Peyer's patch (tissue), 4 donors: ENCODE results near the gene EML1. TPM values are rescaled to one million over a fixed set of nuclear protein-coding genes. Genes with fewer than 3 reads are reported as not detected.
"Not testable (repeated sequence)": the region's sequence is repeated elsewhere in the genome, so short reads cannot be mapped to it uniquely, and the experiment has no call there.

Source experiments
- DNase-seq, 3 donors: peaks; one replicate each; pipeline ENCODE4 v3.0.0-alpha.2; 2017 to 2019
- H3K27ac ChIP-seq, 4 donors: fragments of 200-600 bp; sonication (generic); one replicate each; pipeline ENCODE4 v1.5.1; 2016 to 2019
- H3K27me3 ChIP-seq, 2 donors: fragments of 200-600 bp; sonication (generic); one replicate each; pipeline ENCODE4 v1.5.1; 2019
- H3K36me3 ChIP-seq, 3 donors: fragments of 200-600 bp; sonication (generic); one replicate each; pipeline ENCODE4 v1.5.1; 2016 to 2019
- H3K4me1 ChIP-seq, 4 donors: fragments of 200-600 bp; sonication (generic); one replicate each; pipeline ENCODE4 v1.5.1; 2016 to 2019
- H3K4me3 ChIP-seq, 4 donors: fragments of 200-600 bp; sonication (generic); 1 replicate in 3 of 4; 2 replicates in 1 of 4; pipeline ENCODE4 v1.5.1; 2016 to 2019; ENCODE audit warnings: mild to moderate bottlenecking in 1 of 4
- H3K9me3 ChIP-seq, 4 donors: fragments of 200-600 bp; sonication (generic); one replicate each; pipeline ENCODE4 v1.5.1; 2016 to 2019; ENCODE audit warnings: mild to moderate bottlenecking in 1 of 4
- POLR2A ChIP-seq, 2 donors: fragments of 450-650 bp; IDR thresholded peaks; one replicate each; pipeline ENCODE4 v1.5.1; 2017; ENCODE audit warnings: antibody characterized with exemption in 2 of 2, mild to moderate bottlenecking in 2 of 2, moderate library complexity in 2 of 2
- total RNA-seq, 4 donors: library from RNA; depleted of rRNA; stranded (reverse); fragments of >200 nt; gene quantifications; one replicate each; pipeline ENCODE4 v1.1.0, GENCODE V29; 2016
- TF ChIP-seq, protein P1 (sequence below), 6 experiments: fragments of 450-650 bp in 4 of 6; fragments of 200-600 bp in 2 of 6; sonication (generic) in 1 of 6; IDR thresholded peaks; one replicate each; pipeline ENCODE4 v1.5.1; 2017 to 2019; ENCODE audit warnings: antibody characterized with exemption in 6 of 6, mild to moderate bottlenecking in 3 of 6, moderate library complexity in 1 of 6

Gene EML1
- total RNA-seq, 4 donors from 2014 or later, result 12.3 to 32.2 (median 18.9) TPM

DNA sequence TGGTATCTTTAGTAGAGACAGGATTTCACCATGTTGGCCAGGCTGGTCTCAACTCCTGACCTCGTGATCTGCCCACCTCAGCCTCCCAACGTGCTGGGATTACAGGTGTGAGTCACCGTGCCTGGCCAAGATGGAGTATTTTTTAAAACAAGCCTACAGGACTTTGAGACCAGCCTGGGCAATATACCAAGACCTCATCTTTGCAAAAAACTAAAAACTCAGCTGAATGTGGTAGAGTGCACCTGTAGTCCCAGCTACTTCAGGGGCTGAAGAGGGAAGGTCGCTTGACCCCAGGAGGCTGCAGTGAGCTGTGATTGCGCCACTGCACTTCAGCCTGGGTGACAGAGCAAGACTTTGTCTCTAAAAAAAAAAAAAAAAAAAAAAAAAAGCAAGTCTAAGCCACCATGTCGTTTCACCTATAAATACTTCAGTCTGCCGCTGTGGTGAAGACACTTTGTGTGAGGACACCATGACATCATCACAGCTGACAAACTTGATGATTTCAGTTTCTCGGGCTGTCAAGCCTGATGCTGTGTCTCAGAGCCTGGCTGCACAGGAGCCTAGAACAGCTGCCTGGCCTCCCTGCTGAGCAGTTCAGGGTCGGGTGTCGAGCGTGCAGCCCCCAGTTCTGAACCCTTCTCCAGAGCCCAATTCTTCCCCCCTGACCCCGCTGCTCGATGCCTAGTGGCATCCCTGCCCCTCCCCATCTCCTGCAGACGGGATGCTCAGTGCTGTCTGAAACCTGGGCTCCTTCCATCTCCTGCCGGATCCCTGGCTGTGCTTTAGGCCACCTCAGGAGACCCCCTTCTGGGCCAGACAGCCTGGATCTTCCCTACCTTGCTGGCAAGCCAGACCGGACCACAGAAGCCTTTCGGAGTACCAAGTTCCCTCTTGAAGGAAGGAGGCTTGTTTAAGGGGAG lies 152.8 kb downstream of the EML1 start:
- H3K4me3 ChIP-seq, result no peak overlapping the region
- no peak overlapping the region for H3K27ac ChIP-seq

DNA sequence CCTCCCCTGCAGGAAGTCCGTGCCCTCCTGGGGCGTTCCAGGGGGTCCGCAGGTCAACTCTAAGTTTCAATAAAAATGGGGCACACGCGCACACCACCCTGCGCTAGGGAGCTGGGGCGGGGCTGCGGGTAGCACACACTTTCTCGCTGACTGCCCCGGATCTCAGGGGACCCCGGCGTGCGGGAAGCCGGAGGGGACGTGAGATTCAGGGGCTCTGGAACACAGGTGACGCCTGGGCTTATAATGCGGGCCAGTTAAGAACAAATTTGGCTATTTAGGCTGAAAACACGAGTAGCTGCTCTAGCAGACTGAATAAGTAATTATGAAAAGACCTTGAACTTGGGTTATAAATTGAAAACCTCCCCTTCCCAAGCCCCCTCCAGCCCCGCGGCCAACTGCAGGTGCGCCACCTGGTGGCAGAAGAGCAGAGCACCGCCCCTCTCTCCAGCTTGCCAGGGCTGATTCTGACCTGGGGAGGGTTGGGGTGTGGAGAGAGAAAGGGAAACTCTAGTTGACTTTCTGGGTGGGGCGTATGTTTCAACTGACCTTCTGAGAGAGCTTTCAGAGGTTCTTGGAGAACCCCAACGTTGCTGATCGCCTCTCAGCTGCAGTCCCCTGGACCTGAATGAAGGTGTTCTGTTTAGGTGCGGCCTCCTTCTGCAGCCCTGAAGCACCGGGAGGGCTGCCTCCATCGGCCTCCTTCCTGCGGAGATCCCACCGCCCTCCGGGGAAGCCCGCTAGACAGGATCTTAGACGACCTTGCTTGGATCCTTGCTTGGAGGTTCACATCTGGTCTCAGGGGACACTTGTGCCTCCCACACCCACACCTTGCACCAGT lies 153.7 kb downstream of the EML1 start:
- Histone ChIP-seq H3K36me3 (no peaks in the 10 kb centered on the region), H3K27ac (no peak overlapping the region), H3K27me3 (no peaks in the 10 kb centered on the region), H3K9me3 (no peaks in the 10 kb centered on the region), H3K4me3 (no peak overlapping the region), H3K4me1 (peaks cover 0 to 10% (median 0%) of the 10 kb centered on the region in 4 donors)
- TF ChIP-seq, protein P1, sequence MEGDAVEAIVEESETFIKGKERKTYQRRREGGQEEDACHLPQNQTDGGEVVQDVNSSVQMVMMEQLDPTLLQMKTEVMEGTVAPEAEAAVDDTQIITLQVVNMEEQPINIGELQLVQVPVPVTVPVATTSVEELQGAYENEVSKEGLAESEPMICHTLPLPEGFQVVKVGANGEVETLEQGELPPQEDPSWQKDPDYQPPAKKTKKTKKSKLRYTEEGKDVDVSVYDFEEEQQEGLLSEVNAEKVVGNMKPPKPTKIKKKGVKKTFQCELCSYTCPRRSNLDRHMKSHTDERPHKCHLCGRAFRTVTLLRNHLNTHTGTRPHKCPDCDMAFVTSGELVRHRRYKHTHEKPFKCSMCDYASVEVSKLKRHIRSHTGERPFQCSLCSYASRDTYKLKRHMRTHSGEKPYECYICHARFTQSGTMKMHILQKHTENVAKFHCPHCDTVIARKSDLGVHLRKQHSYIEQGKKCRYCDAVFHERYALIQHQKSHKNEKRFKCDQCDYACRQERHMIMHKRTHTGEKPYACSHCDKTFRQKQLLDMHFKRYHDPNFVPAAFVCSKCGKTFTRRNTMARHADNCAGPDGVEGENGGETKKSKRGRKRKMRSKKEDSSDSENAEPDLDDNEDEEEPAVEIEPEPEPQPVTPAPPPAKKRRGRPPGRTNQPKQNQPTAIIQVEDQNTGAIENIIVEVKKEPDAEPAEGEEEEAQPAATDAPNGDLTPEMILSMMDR (IDR thresholded peaks at IDR 0.05), result peak in 5 of 6 experiments; percentile 68 to 85 (median 73)
- TF ChIP-seq POLR2A (IDR thresholded peaks at IDR 0.05), result no peak
- DNase-seq, result peak; percentile 22 to 66 (median 60)

More for the DNA sequence above, 152.8 kb downstream of the EML1 start:
- DNase-seq, result no peak
- TF ChIP-seq POLR2A (IDR thresholded peaks at IDR 0.05), result no peak
- TF ChIP-seq, protein P1 (IDR thresholded peaks at IDR 0.05), result no peak
- H3K4me1 ChIP-seq, result peaks cover 0 to 10% (median 0%) of the 10 kb centered on the region in 4 donors
- no peaks in the 10 kb centered on the region for H3K9me3 ChIP-seq
- no peaks in the 10 kb centered on the region for H3K36me3 ChIP-seq
- no peaks in the 10 kb centered on the region for H3K27me3 ChIP-seq

DNA sequence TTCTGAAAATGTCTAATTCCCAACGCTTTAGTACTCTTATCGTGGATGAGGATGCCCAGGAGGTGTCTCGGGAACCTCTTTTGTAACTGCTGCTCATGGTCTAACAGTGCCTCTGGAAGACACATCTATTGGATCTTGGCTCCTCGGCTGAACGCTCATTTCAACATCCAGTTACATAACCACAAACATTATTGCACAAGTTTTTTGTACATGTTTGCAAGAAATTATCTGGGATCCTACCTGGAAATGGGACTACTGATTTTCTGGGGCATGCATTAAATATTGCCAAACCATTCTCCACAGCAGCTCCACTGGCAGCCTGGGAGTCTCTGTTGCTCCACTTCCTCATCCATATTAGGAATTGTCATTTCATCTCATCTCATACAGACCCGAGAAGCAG lies 154.5 kb downstream of the EML1 start:
- TF ChIP-seq, protein P1 (IDR thresholded peaks at IDR 0.05), result no peak
- no peak for TF ChIP-seq POLR2A (IDR thresholded peaks at IDR 0.05)
- no peak overlapping the region for H3K4me3 ChIP-seq
- DNase-seq, result no peak
- H3K9me3 ChIP-seq, result no peaks in the 10 kb centered on the region
- H3K27me3 ChIP-seq, result no peaks in the 10 kb centered on the region
- no peak overlapping the region for H3K27ac ChIP-seq
- H3K4me1 ChIP-seq, result peaks cover 0 to 10% (median 0%) of the 10 kb centered on the region in 4 donors
- no peaks in the 10 kb centered on the region for H3K36me3 ChIP-seq

DNA sequence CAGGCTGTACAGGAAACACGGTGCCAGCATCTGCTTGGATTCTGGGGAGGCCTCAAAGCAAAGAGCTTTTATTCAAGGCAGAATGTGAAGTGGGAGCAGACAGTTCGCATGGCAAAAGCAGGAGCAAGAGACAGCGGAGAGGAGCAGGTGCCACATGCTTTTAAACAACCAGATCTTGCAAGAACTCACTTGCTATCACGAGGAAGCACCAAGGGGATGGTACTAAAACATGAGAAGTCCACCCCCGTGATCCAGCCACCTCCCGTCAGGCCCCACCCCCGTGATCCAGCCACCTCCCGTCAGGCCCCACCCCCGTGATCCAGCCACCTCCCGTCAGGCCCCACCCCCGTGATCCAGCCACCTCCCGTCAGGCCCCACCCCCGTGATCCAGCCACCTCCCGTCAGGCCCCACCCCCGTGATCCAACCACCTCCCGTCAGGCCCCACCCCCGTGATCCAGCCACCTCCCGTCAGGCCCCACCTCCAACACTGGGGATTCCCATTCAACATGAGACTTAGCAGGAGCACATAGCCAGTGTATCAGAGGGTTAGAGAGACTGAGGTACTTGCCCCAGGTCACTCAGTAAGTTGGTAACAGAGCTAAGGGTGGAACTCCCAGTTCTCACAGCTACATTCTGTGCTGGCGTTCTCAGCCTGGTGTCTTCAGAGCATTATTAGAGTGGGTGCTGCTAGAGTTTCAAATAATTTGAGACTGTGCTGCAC lies 156.0 kb downstream of the EML1 start:
- not testable (repeated sequence) for H3K4me3 ChIP-seq, H3K9me3 ChIP-seq, H3K27ac ChIP-seq, H3K36me3 ChIP-seq, H3K4me1 ChIP-seq, H3K27me3 ChIP-seq, DNase-seq

DNA sequence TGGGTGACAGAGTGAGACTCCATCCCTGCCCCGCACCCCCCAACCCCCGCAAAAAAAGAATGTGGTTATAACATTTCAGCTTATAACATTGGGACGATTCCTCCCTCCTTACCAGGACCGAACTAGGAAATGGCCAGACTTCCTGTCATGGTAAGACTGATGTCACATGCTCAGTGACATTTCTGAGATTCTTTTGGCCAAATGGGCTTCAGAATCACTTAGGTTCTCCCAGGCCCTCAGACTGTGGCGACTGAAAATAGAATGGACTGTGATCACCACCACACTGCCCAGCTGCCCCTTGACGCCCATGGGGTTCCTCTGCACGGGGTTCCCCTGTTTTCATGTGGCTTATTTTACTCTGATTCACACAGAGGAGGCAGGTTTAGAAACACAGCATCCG lies 157.0 kb downstream of the EML1 start:
- no peak for DNase-seq
- H3K4me3 ChIP-seq, result no peak overlapping the region
- no peaks in the 10 kb centered on the region for H3K4me1 ChIP-seq
- no peaks in the 10 kb centered on the region for H3K27me3 ChIP-seq
- H3K9me3 ChIP-seq, result no peaks in the 10 kb centered on the region
- no peaks in the 10 kb centered on the region for H3K36me3 ChIP-seq
- TF ChIP-seq, protein P1 (IDR thresholded peaks at IDR 0.05), result no peak
- no peak for TF ChIP-seq POLR2A (IDR thresholded peaks at IDR 0.05)
- no peak overlapping the region for H3K27ac ChIP-seq
